ENCODE data around the gene NTSR2.

GRCh38 chr2:11625671-11626070 lies 44.3 kb downstream of the NTSR2 start:
- TF ChIP-seq POLR2A (IDR thresholded peaks at IDR 0.05) (no peak), CTCF (IDR thresholded peaks at IDR 0.05) (no peak), EP300 (IDR thresholded peaks at IDR 0.05; ENCODE audit: low read depth) (no peak)

All from transverse colon (tissue), 3 donors.